HG02623 (cell line): ENCODE measurements around the gene MVB12B.
A peak's percentile ranks its signal among the peaks of the same experiment; 100 is the strongest.

Source experiments
- ATAC-seq: cut with Tn5 transposase; IDR thresholded peaks from one replicate; pipeline ENCODE4 v1.9.1; 2021; ENCODE audit warnings: moderate library complexity; ENCODE audit not compliant: unreplicated experiment

MVB12B gene

GRCh38 chr9:126401581-126401980 lies 75.0 kb downstream of the MVB12B start:
- no peak for ATAC-seq

- no peak for ATAC-seq
Observed at GRCh38 chr9:126403397-126403796, 76.8 kb downstream of the MVB12B start.

- no peak for ATAC-seq
Observed at GRCh38 chr9:126404459-126404858, 77.8 kb downstream of the MVB12B start.

GRCh38 chr9:126406075-126406667 lies 79.5 kb downstream of the MVB12B start:
- ATAC-seq: no peak

GRCh38 chr9:126407114-126407870 lies 80.7 kb downstream of the MVB12B start:
- no peak for ATAC-seq

GRCh38 chr9:126408004-126408403 lies 81.4 kb downstream of the MVB12B start:
- ATAC-seq: no peak

GRCh38 chr9:126410229-126410628 lies 83.6 kb downstream of the MVB12B start:
- no peak for ATAC-seq

GRCh38 chr9:126411225-126411947 lies 84.8 kb downstream of the MVB12B start:
- ATAC-seq: peak; percentile 57

GRCh38 chr9:126411948-126412284 lies 85.3 kb downstream of the MVB12B start:
- no peak for ATAC-seq

GRCh38 chr9:126412905-126413304 lies 86.3 kb downstream of the MVB12B start:
- ATAC-seq: no peak

GRCh38 chr9:126413391-126414068 lies 86.9 kb downstream of the MVB12B start:
- ATAC-seq: no peak

- ATAC-seq: no peak
Observed at GRCh38 chr9:126415741-126416370, 89.2 kb downstream of the MVB12B start.

- no peak for ATAC-seq
Observed at GRCh38 chr9:126417043-126417442, 90.4 kb downstream of the MVB12B start.

- no peak for ATAC-seq
Observed at GRCh38 chr9:126417684-126418083, 91.1 kb downstream of the MVB12B start.

- no peak for ATAC-seq
Observed at GRCh38 chr9:126418608-126419007, 92.0 kb downstream of the MVB12B start.

GRCh38 chr9:126419475-126419874 lies 92.8 kb downstream of the MVB12B start:
- no peak for ATAC-seq

GRCh38 chr9:126420135-126420534 lies 93.5 kb downstream of the MVB12B start:
- ATAC-seq: no peak

- ATAC-seq: no peak
Observed at GRCh38 chr9:126420643-126421564, 94.3 kb downstream of the MVB12B start.

GRCh38 chr9:126421567-126422428 lies 95.2 kb downstream of the MVB12B start:
- no peak for ATAC-seq
